GM12891 (cell line): ENCODE results near the gene PIM2.

ENCODE experiments used
- DNase-seq: peaks from one replicate; pipeline ENCODE4 v3.0.0; 2011; ENCODE audit warnings: low spot score; ENCODE audit not compliant: insufficient read length
- FAIRE-seq: peaks from 2 replicates; lab custom pipeline; 2011; peaks lifted over from hg19 to GRCh38; lab: Jason Lieb, UNC
- PAX5 ChIP-seq: IDR thresholded peaks from 2 replicates; pipeline ENCODE4 v1.6.1; 2011; ENCODE audit warnings: low read length, moderate library complexity, mild to moderate bottlenecking; ENCODE audit not compliant: insufficient read depth, severe bottlenecking
- POLR2A ChIP-seq: IDR thresholded peaks from 2 replicates; pipeline ENCODE4 v1.6.1; 2011; ENCODE audit warnings: low read depth, low read length, control low read depth
- POLR2AphosphoS5 ChIP-seq: IDR thresholded peaks from 2 replicates; pipeline ENCODE4 v1.6.1; 2011; ENCODE audit warnings: low read depth, low read length, control low read depth
- POU2F2 ChIP-seq: IDR thresholded peaks from 2 replicates; pipeline ENCODE4 v1.6.1; 2011; ENCODE audit warnings: low read depth, mild to moderate bottlenecking, control low read depth, low read length, moderate library complexity
- SPI1 ChIP-seq: IDR thresholded peaks from 2 replicates; pipeline ENCODE4 v1.6.1; 2011; ENCODE audit warnings: low read depth, low read length, control low read depth
- TAF1 ChIP-seq: IDR thresholded peaks from 2 replicates; pipeline ENCODE4 v1.6.1; 2011; ENCODE audit warnings: low read depth, low read length, control low read depth

The PIM2 gene

GRCh38 chrX:48957477-48957826, 38.6 kb upstream of the PIM2 start, which contains the start of gene OTUD5:
OTUD5 (minus strand) TSS chrX:48957607; CDS start chrX:48957570, 37 bp downstream.
- TF ChIP-seq POU2F2 (no peak), SPI1 (no peak), TAF1 (no peak)

GRCh38 chrX:48956728-48957414, 38.0 kb upstream of the PIM2 start:
- TF ChIP-seq POU2F2 (no peak), PAX5 (no peak), TAF1 (no peak), POLR2AphosphoS5 (no peak), SPI1 (no peak), POLR2A (no peak)
- FAIRE-seq (peak; percentile 94), DNase-seq (no peak)

More at GRCh38 chrX:48957477-48957826, 38.6 kb upstream of the PIM2 start, which contains the start of gene OTUD5:
- FAIRE-seq (no peak), DNase-seq (peak; percentile 68)

GRCh38 chrX:48948589-48948988, 29.8 kb upstream of the PIM2 start:
- TF ChIP-seq PAX5 (no peak), POLR2AphosphoS5 (no peak), SPI1 (no peak), POLR2A (no peak), TAF1 (no peak), POU2F2 (no peak)
- DNase-seq (no peak), FAIRE-seq (no peak)

GRCh38 chrX:48945517-48946348, 26.9 kb upstream of the PIM2 start:
- peak; percentile 80 for FAIRE-seq
- TF ChIP-seq POU2F2 = no peak
- no peak for TF ChIP-seq SPI1
- DNase-seq = no peak

GRCh38 chrX:48942895-48943294, 24.1 kb upstream of the PIM2 start:
- TF ChIP-seq TAF1 (no peak), POLR2AphosphoS5 (no peak), POU2F2 (no peak), POLR2A (no peak), PAX5 (no peak), SPI1 (no peak)
- DNase-seq = no peak
- peak; percentile 88 for FAIRE-seq

- TF ChIP-seq POU2F2 (no peak), SPI1 (no peak), POLR2AphosphoS5 (no peak), POLR2A (no peak), PAX5 (no peak), TAF1 (no peak)
- no peak for DNase-seq
- no peak for FAIRE-seq
Measured at GRCh38 chrX:48940404-48940955, 21.7 kb upstream of the PIM2 start.

- no peak for DNase-seq
- peak; percentile 96 for FAIRE-seq
- no peak for TF ChIP-seq POU2F2
- TF ChIP-seq SPI1 = no peak
- no peak for TF ChIP-seq TAF1
Measured at GRCh38 chrX:48939524-48940228, 20.9 kb upstream of the PIM2 start.

- DNase-seq = no peak
- no peak for FAIRE-seq
- TF ChIP-seq POLR2AphosphoS5 (no peak), SPI1 (no peak), PAX5 (no peak), POU2F2 (no peak), POLR2A (no peak)
Measured at GRCh38 chrX:48938721-48939425, 20.0 kb upstream of the PIM2 start.

GRCh38 chrX:48937054-48937907, 18.5 kb upstream of the PIM2 start:
- TF ChIP-seq POLR2AphosphoS5 (no peak), SPI1 (peak; percentile 81), POU2F2 (peak; percentile 66; the same call in 1 of the 2 replicates), TAF1 (peak; percentile 18; the same call in 1 of the 2 replicates), POLR2A (peak; percentile 57), PAX5 (peak; percentile 7)
- FAIRE-seq (peak; percentile 99), DNase-seq (no peak)
